ENCODE results near the gene KRTAP10-11. TPM values are rescaled to one million over a fixed set of nuclear protein-coding genes. Genes with fewer than 3 reads are reported as not detected.

KRTAP10-11 gene
- total RNA-seq, 4 donors from 2014 or later = not detected

- no peak for TF ChIP-seq CTCF (IDR thresholded peaks at IDR 0.05; ENCODE audit: low read depth)
Observed at GRCh38 chr21:44686000-44686781, 40.0 kb downstream of the KRTAP10-11 start.

- TF ChIP-seq CTCF (IDR thresholded peaks at IDR 0.05; ENCODE audit: low read depth) = no peak
Observed at GRCh38 chr21:44686843-44687561, 40.8 kb downstream of the KRTAP10-11 start.

- no peak for TF ChIP-seq CTCF (IDR thresholded peaks at IDR 0.05; ENCODE audit: low read depth)
Observed at GRCh38 chr21:44687671-44688070, 41.5 kb downstream of the KRTAP10-11 start.

- TF ChIP-seq CTCF (IDR thresholded peaks at IDR 0.05; ENCODE audit: low read depth) = no peak
Observed at GRCh38 chr21:44691686-44692085, 45.5 kb downstream of the KRTAP10-11 start.

GRCh38 chr21:44692798-44693512 is 46.7 kb downstream of the KRTAP10-11 start:
- TF ChIP-seq CTCF (IDR thresholded peaks at IDR 0.05; ENCODE audit: low read depth) = no peak

GRCh38 chr21:44694776-44695175 is 48.6 kb downstream of the KRTAP10-11 start:
- TF ChIP-seq CTCF (IDR thresholded peaks at IDR 0.05; ENCODE audit: low read depth) = no peak

GRCh38 chr21:44695184-44695583 is 49.0 kb downstream of the KRTAP10-11 start:
- TF ChIP-seq CTCF (IDR thresholded peaks at IDR 0.05; ENCODE audit: low read depth) = no peak

Measured in subcutaneous adipose tissue (tissue), 4 donors.